Psoas muscle (tissue), 8 donors: Measurements from ENCODE around the gene DEGS1. TPM values are rescaled to one million over a fixed set of nuclear protein-coding genes. Genes with fewer than 3 reads are reported as not detected.

Experiments used
- ATAC-seq, 4 donors: fragments of 200-7000 bp; cut with Tn5 transposase; one replicate each; pipeline ENCODE4 v1.9.1; 2020; ENCODE audit warnings: moderate library complexity in 3 of 4, mild to moderate bottlenecking in 2 of 4
- DNase-seq, 2 donors: peaks; one replicate each; pipeline ENCODE4 v3.0.0-alpha.2; 2020
- H3K27ac ChIP-seq: fragments of 200-600 bp; one replicate; pipeline ENCODE4 v1.8.0; 2022
- H3K27me3 ChIP-seq, 3 donors: fragments of 200-600 bp in 1 of 3; one replicate each; pipeline versions ENCODE4 v1.6.1 to v1.8.0; 2013 to 2022; ENCODE audit warnings: low read length in 2 of 3, mild to moderate bottlenecking in 2 of 3, moderate library complexity in 1 of 3; ENCODE audit not compliant: insufficient read depth in 3 of 3
- H3K36me3 ChIP-seq, 2 donors: fragments of 200-600 bp in 1 of 2; one replicate each; pipeline versions ENCODE4 v1.6.1 to v1.8.0; 2013 to 2022; ENCODE audit warnings: low read depth in 1 of 2, mild to moderate bottlenecking in 1 of 2, moderate library complexity in 1 of 2; ENCODE audit not compliant: insufficient read depth in 1 of 2
- H3K4me1 ChIP-seq: fragments of 200-600 bp; one replicate; pipeline ENCODE4 v1.8.0; 2022
- H3K4me3 ChIP-seq: fragments of 200-600 bp; one replicate; pipeline ENCODE4 v1.8.0; 2022; ENCODE audit warnings: mild to moderate bottlenecking
- H3K9me3 ChIP-seq: fragments of 200-600 bp; one replicate; pipeline ENCODE4 v1.8.0; 2022
- WGBS, 3 donors: extraction: QIAGEN DNeasy Blood & Tissue Kit; methylation state at CpG; one replicate each; pipeline versions ENCODE4 v1.1.6 to v1.1.7; 2013; 5-methylcytosine and 5-hydroxymethylcytosine counted together
- intact Hi-C, 2 donors: fragments of 100-400 bp; cut with DNase I; formaldehyde crosslinking; loops; one replicate each; pipeline versions ENCODE4 v1.11.0 to v1.14.2; 2022
- polyA plus RNA-seq, 3 donors: library from polyadenylated mRNA; stranded (reverse); fragments of 200-250 nt; gene quantifications; one replicate each; pipeline ENCODE4 v1.2.3, GENCODE V29; 2013
- total RNA-seq, 4 donors: library from RNA; stranded (reverse); fragmentation: NEBNext Ultra II Directional in 2 of 4; extraction: Animal tissue kit (Norgen Biotek cat#: 25700) in 2 of 4; gene quantifications; one replicate each; pipeline versions ENCODE4 v1.2.1 to v1.2.4, GENCODE V29; 2021 to 2023
- TF ChIP-seq, protein P1 (sequence below): fragments of 200-600 bp; IDR thresholded peaks from one replicate; pipeline ENCODE4 v1.8.0; 2022; ENCODE audit warnings: antibody characterized with exemption
- donor health status: healthy with polysubstance abuse.
- donor health status: DM: no; HTN: no; CAD: no; lungs with moderate emphysema.
- donor health status: Bipolar disorder and iron deficiency.
- donor health status: healthy.
- donor health status: DM: yes; HTN: yes; CAD: no.
- donor health status: DM: no; HTN: no; CAD: no.
- donor health status: DM: no; HTN: no; CAD: no.
- donor health status: DM: yes; HTN: yes; CAD: no.

DEGS1 gene
- total and polyA plus RNA-seq, 7 donors: 16.1 to 26.7 (median 19.3) TPM

DNA sequence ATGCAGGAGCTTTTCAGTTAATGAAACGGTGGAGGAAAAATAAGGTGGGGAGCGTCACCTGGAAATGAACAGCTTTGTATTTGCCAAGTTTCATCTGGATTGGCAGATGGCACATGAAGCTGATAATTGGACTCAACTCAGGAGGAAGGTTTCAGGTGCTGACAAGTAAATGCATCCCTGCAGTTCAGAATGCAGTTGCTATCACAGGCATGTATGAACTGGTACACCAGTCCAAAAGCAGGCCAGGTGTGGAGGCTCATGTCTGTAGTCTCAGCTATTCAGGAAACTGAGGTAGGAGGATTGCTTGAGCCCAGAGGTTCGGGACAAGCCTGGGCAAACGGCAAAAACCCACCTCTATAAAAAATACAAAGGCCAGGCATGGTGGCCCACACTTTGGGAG is 15.5 kb downstream of the DEGS1 start:
- peaks cover 0 to 6% of the 10 kb centered on the region in 2 donors for H3K36me3 ChIP-seq

DNA sequence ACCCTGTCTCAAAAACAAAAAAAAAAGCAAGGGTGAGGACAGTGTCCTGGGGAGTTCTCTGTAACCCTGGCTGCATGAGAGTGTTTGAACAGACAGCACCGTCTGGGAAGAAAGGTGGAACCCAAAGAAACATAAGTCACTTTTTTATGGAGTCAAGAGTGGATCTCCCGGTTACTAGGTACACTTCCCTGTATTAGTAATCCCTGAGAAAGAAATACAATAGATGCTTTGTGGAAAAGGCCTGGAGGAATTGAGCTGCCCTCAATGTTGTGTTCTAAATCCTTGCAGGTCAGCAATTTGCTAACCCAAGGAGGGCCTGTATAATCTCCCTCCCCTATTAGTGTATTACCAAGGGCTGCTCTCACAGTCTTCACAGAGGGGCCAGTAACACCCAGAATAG is 16.6 kb downstream of the DEGS1 start:
- WGBS, 3 donors: 76 to 84% (median 82%) methylated on average over 2 of the region's 2 CpGs
- no peak for DNase-seq
- H3K36me3 ChIP-seq: no peaks in the 10 kb centered on the region
- ATAC-seq: no peak
- H3K4me3 ChIP-seq: no peak overlapping the region
- intact Hi-C loops: no loop called here
- H3K4me1 ChIP-seq: peaks cover 13% of the 10 kb centered on the region
- H3K27ac ChIP-seq: no peak overlapping the region
- no peaks in the 10 kb centered on the region for H3K27me3 ChIP-seq
- TF ChIP-seq, protein P1, sequence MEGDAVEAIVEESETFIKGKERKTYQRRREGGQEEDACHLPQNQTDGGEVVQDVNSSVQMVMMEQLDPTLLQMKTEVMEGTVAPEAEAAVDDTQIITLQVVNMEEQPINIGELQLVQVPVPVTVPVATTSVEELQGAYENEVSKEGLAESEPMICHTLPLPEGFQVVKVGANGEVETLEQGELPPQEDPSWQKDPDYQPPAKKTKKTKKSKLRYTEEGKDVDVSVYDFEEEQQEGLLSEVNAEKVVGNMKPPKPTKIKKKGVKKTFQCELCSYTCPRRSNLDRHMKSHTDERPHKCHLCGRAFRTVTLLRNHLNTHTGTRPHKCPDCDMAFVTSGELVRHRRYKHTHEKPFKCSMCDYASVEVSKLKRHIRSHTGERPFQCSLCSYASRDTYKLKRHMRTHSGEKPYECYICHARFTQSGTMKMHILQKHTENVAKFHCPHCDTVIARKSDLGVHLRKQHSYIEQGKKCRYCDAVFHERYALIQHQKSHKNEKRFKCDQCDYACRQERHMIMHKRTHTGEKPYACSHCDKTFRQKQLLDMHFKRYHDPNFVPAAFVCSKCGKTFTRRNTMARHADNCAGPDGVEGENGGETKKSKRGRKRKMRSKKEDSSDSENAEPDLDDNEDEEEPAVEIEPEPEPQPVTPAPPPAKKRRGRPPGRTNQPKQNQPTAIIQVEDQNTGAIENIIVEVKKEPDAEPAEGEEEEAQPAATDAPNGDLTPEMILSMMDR: no peak
- H3K9me3 ChIP-seq: no peaks in the 10 kb centered on the region

More for the DNA sequence above, 15.5 kb downstream of the DEGS1 start:
- Histone ChIP-seq H3K4me1 (peaks cover 2% of the 10 kb centered on the region), H3K9me3 (no peaks in the 10 kb centered on the region), H3K4me3 (no peak overlapping the region), H3K27me3 (no peaks in the 10 kb centered on the region), H3K27ac (no peak overlapping the region)
- ATAC-seq: no peak
- no peak for DNase-seq
- intact Hi-C loops: no loop called here
- WGBS, 3 donors: 89 to 93% (median 90%) methylated on average over 4 of the region's 4 CpGs
- TF ChIP-seq, protein P1: no peak

GRCh38 chr1:224201383-224201782 is 18.3 kb downstream of the DEGS1 start:
- intact Hi-C loops: no loop called here
- WGBS, 3 donors: 81 to 90% (median 90%) methylated on average over 5 of the region's 5 CpGs
- H3K4me3 ChIP-seq: no peak overlapping the region
- DNase-seq (no peak), ATAC-seq (no peak)
- no peaks in the 10 kb centered on the region for H3K36me3 ChIP-seq
- no peak overlapping the region for H3K27ac ChIP-seq
- no peaks in the 10 kb centered on the region for H3K27me3 ChIP-seq
- peaks cover 15% of the 10 kb centered on the region for H3K4me1 ChIP-seq
- no peaks in the 10 kb centered on the region for H3K9me3 ChIP-seq
- TF ChIP-seq, protein P1: no peak

DNA sequence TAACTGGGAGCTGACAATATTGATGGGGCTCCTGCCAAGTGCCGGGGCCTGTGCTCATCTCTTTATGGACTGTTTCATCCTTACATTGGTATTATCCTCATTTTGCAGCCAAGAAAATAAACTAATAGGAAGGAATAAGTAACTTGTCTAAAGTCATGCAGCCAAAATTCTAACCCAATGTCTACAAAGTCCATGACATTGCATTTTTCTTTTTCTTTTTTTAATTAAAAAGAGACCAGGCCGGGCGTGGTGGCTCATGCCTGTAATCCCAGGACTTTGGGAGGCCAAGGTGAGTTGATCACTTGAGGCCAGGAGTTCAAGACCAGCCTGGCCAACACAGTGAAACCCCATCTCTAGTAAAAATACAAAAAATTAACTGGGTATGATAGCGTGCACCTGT is 18.8 kb downstream of the DEGS1 start:
- intact Hi-C loops: no loop called here

More for the DNA sequence above, 18.8 kb downstream of the DEGS1 start:
- ATAC-seq: no peak
- H3K36me3 ChIP-seq: no peaks in the 10 kb centered on the region
- TF ChIP-seq, protein P1: no peak
- peaks cover 15% of the 10 kb centered on the region for H3K4me1 ChIP-seq
- no peaks in the 10 kb centered on the region for H3K9me3 ChIP-seq
- no peak overlapping the region for H3K27ac ChIP-seq
- WGBS, 3 donors: 92 to 95% (median 94%) methylated on average over 4 of the region's 4 CpGs
- no peak for DNase-seq
- no peaks in the 10 kb centered on the region for H3K27me3 ChIP-seq
- H3K4me3 ChIP-seq: no peak overlapping the region
